Measurements from ENCODE around the gene GJB3. TPM values are rescaled to one million over a fixed set of nuclear protein-coding genes. Genes with fewer than 3 reads are reported as not detected.

GJB3 gene
- polyA plus RNA-seq, 3 donors = not detected

- no peaks in the 10 kb centered on the region for H3K27me3 ChIP-seq (ENCODE audit: control insufficient read depth in 2 of 2, insufficient read depth in 2 of 2, low read length in 2 of 2)
- Mint-ChIP-seq H3K27ac (no peak overlapping the region), H3K27me3 (ENCODE audit: low read depth in 3 of 3) (peaks cover 0 to 6% (median 4%) of the 10 kb centered on the region in 3 donors), H3K4me3 (no peak overlapping the region), H3K36me3 (no peaks in the 10 kb centered on the region), H3K4me1 (peaks cover 8% of the 10 kb centered on the region), H3K9me3 (peaks cover 0 to 3% (median 2%) of the 10 kb centered on the region in 7 donors)
- no peak overlapping the region for H3K4me3 ChIP-seq (replicated peaks in 1 of 3; ENCODE audit: low read depth in 2 of 3, low read length in 3 of 3)
- H3K4me1 ChIP-seq (ENCODE audit: control insufficient read depth in 1 of 2, insufficient read depth in 2 of 2, low read length in 2 of 2) = no peaks in the 10 kb centered on the region
- H3K4me2 ChIP-seq (replicated peaks; ENCODE audit: extremely low read depth, low read length, poor library complexity, severe bottlenecking) = no peak overlapping the region
- H3K79me2 ChIP-seq (ENCODE audit: insufficient read depth, low read length) = no peaks in the 10 kb centered on the region
- no peaks in the 10 kb centered on the region for H3K36me3 ChIP-seq (replicated peaks in 1 of 2; ENCODE audit: control insufficient read depth in 1 of 2, insufficient read depth in 2 of 2, low read length in 2 of 2)
- no peak overlapping the region for H3K27ac ChIP-seq (ENCODE audit: low read depth in 1 of 2, low read length in 2 of 2)
- TF ChIP-seq CTCF (IDR thresholded peaks at IDR 0.05) = no peak
- DNase-seq = no peak
- no peaks in the 10 kb centered on the region for H4K20me1 ChIP-seq (ENCODE audit: insufficient read depth, low read length)
- no CpG with 5 or more reads among the region's 3 CpGs for WGBS (ENCODE audit: insufficient coverage)
- H3K9ac ChIP-seq (ENCODE audit: insufficient read depth, low read length, poor library complexity, severe bottlenecking) = no peak overlapping the region
- intact Hi-C loops (cut with micrococcal nuclease) = no loop called here
- no peak overlapping the region for H2AFZ ChIP-seq (ENCODE audit: insufficient read depth, low read depth, low read length, poor library complexity, severe bottlenecking)
- H3K9me3 ChIP-seq (replicated peaks in 1 of 2; ENCODE audit: control insufficient read depth in 1 of 2, insufficient read depth in 1 of 2, low read length in 2 of 2) = no peaks in the 10 kb centered on the region
Measured at GRCh38 chr1:34822202-34822601, 41.2 kb downstream of the GJB3 start.

GRCh38 chr1:34824817-34825454 lies 43.9 kb downstream of the GJB3 start:
- H3K4me3 Mint-ChIP-seq = no peak overlapping the region
- Histone ChIP-seq H3K9ac (ENCODE audit: insufficient read depth, low read length, poor library complexity, severe bottlenecking) (no peak overlapping the region), H3K4me2 (replicated peaks; ENCODE audit: extremely low read depth, low read length, poor library complexity, severe bottlenecking) (no peak overlapping the region)

More at GRCh38 chr1:34824817-34825454, 43.9 kb downstream of the GJB3 start:
- no peaks in the 10 kb centered on the region for H3K4me1 ChIP-seq (ENCODE audit: control insufficient read depth in 1 of 2, insufficient read depth in 2 of 2, low read length in 2 of 2)
- H3K9me3 Mint-ChIP-seq = peaks cover 0 to 3% (median 2%) of the 10 kb centered on the region in 7 donors
- no peak for TF ChIP-seq CTCF (IDR thresholded peaks at IDR 0.05)
- H3K27me3 Mint-ChIP-seq (ENCODE audit: low read depth in 3 of 3) = peaks cover 0 to 10% (median 6%) of the 10 kb centered on the region in 3 donors
- peaks cover 8% of the 10 kb centered on the region for H3K4me1 Mint-ChIP-seq
- H2AFZ ChIP-seq (ENCODE audit: insufficient read depth, low read depth, low read length, poor library complexity, severe bottlenecking) = no peak overlapping the region
- H3K79me2 ChIP-seq (ENCODE audit: insufficient read depth, low read length) = no peaks in the 10 kb centered on the region
- H3K36me3 ChIP-seq (replicated peaks in 1 of 2; ENCODE audit: control insufficient read depth in 1 of 2, insufficient read depth in 2 of 2, low read length in 2 of 2) = no peaks in the 10 kb centered on the region
- H3K9me3 ChIP-seq (replicated peaks in 1 of 2; ENCODE audit: control insufficient read depth in 1 of 2, insufficient read depth in 1 of 2, low read length in 2 of 2) = no peaks in the 10 kb centered on the region
- H3K27ac ChIP-seq (ENCODE audit: low read depth in 1 of 2, low read length in 2 of 2) = no peak overlapping the region
- no peaks in the 10 kb centered on the region for H3K27me3 ChIP-seq (ENCODE audit: control insufficient read depth in 2 of 2, insufficient read depth in 2 of 2, low read length in 2 of 2)
- no peak overlapping the region for H3K4me3 ChIP-seq (replicated peaks in 1 of 3; ENCODE audit: low read depth in 2 of 3, low read length in 3 of 3)
- no peaks in the 10 kb centered on the region for H4K20me1 ChIP-seq (ENCODE audit: insufficient read depth, low read length)
- intact Hi-C loops (cut with micrococcal nuclease) = no loop called here
- no peak overlapping the region for H3K27ac Mint-ChIP-seq
- no peak for DNase-seq
- 90% methylated on average over 1 of the region's 3 CpGs for WGBS (ENCODE audit: insufficient coverage)
- no peaks in the 10 kb centered on the region for H3K36me3 Mint-ChIP-seq
